T1000 (cell line): ENCODE data around the gene FBXW8.

Experiments used
- DNase-seq: peaks from one replicate; lab custom pipeline; 2025; ENCODE audit warnings: mixed read lengths; lab: John Stamatoyannopoulos, UW

Gene FBXW8

GRCh38 chr12:116996093-116996492, 85.3 kb downstream of the FBXW8 start:
- no peak for DNase-seq

GRCh38 chr12:116996621-116997020, 85.9 kb downstream of the FBXW8 start:
- DNase-seq, result no peak

- DNase-seq, result no peak
These were observed 88.3 kb downstream of the FBXW8 start for GRCh38 chr12:116999066-116999465.

- DNase-seq, result no peak
These were observed 89.6 kb downstream of the FBXW8 start for GRCh38 chr12:117000316-117000715.

- no peak for DNase-seq
These were observed 91.5 kb downstream of the FBXW8 start for GRCh38 chr12:117002051-117002817.

- DNase-seq, result no peak
These were observed 93.2 kb downstream of the FBXW8 start for GRCh38 chr12:117003883-117004404.

GRCh38 chr12:117005417-117006046, 94.8 kb downstream of the FBXW8 start:
- no peak for DNase-seq

GRCh38 chr12:117006333-117006732, 95.6 kb downstream of the FBXW8 start:
- DNase-seq, result no peak

- DNase-seq, result no peak
These were observed 96.8 kb downstream of the FBXW8 start for GRCh38 chr12:117007577-117007976.

- DNase-seq, result no peak
These were observed 99.0 kb downstream of the FBXW8 start for GRCh38 chr12:117009759-117010158.

GRCh38 chr12:117010693-117011451, 100.1 kb downstream of the FBXW8 start:
- no peak for DNase-seq

GRCh38 chr12:117011988-117012805, 101.4 kb downstream of the FBXW8 start:
- DNase-seq, result no peak

- DNase-seq, result no peak
These were observed 103.0 kb downstream of the FBXW8 start for GRCh38 chr12:117013726-117014125.

- DNase-seq, result no peak
These were observed 103.7 kb downstream of the FBXW8 start for GRCh38 chr12:117014342-117014887.

GRCh38 chr12:117015811-117016210, 105.1 kb downstream of the FBXW8 start:
- no peak for DNase-seq

- DNase-seq, result no peak
These were observed 107.1 kb downstream of the FBXW8 start for GRCh38 chr12:117017807-117018206.

- DNase-seq, result no peak
These were observed 107.5 kb downstream of the FBXW8 start for GRCh38 chr12:117018276-117018675.

GRCh38 chr12:117018685-117019084, 107.9 kb downstream of the FBXW8 start:
- DNase-seq, result no peak

- DNase-seq, result no peak
These were observed 109.1 kb downstream of the FBXW8 start for GRCh38 chr12:117019866-117020265.

- no peak for DNase-seq
These were observed 109.9 kb downstream of the FBXW8 start for GRCh38 chr12:117020536-117021220.

- DNase-seq, result no peak
These were observed 111.7 kb downstream of the FBXW8 start for GRCh38 chr12:117022465-117022864.
